WTC11 (cell line): ENCODE results near the gene JADE2. TPM values are rescaled to one million over a fixed set of nuclear protein-coding genes. Genes with fewer than 3 reads are reported as not detected.

Experiments
- ATAC-seq: fragments of 200-7000 bp; cut with Tn5 transposase; 2 replicates; pipeline ENCODE4 v1.10.0; 2021; ENCODE audit warnings: mild to moderate bottlenecking, moderate library complexity
- CTCF ChIA-PET: fragments of 300-600 bp; sonication (Branson Sonifier 250); formaldehyde crosslinking; loops from one replicate; lab custom pipeline; 2021; ENCODE audit warnings: antibody characterized with exemption; lab: Charles Lee
- POLR2A ChIA-PET: fragments of 350-600 bp; sonication (Branson Sonifier 250); formaldehyde crosslinking; loops from one replicate; lab custom pipeline; 2021; ENCODE audit warnings: antibody characterized with exemption; lab: Charles Lee
- DNase-seq: peaks from one replicate; pipeline ENCODE4 v3.0.0; 2021; ENCODE audit warnings: low spot score
- H3K27ac Mint-ChIP-seq: 2 replicates; pipeline ENCODE4 v1.8.0; 2021; ENCODE audit warnings: mixed read lengths
- H3K27me3 Mint-ChIP-seq: 2 replicates; pipeline ENCODE4 v1.8.0; 2021; ENCODE audit warnings: low read depth, mild to moderate bottlenecking, moderate library complexity, mixed read lengths
- H3K36me3 Mint-ChIP-seq: 2 replicates; pipeline ENCODE4 v1.8.0; 2021; ENCODE audit warnings: mixed read lengths
- H3K4me1 Mint-ChIP-seq: 2 replicates; pipeline ENCODE4 v1.8.0; 2022; ENCODE audit warnings: mixed read lengths
- H3K4me3 Mint-ChIP-seq: 2 replicates; pipeline ENCODE4 v1.8.0; 2021; ENCODE audit warnings: mild to moderate bottlenecking, moderate library complexity, mixed read lengths
- H3K9me3 Mint-ChIP-seq: 2 replicates; pipeline ENCODE4 v1.8.0; 2021; ENCODE audit warnings: mixed read lengths
- CREB1 ChIP-seq: sonication (generic); formaldehyde crosslinking; IDR thresholded peaks from 2 replicates; pipeline ENCODE4 v1.8.0; 2023; ENCODE audit warnings: mild to moderate bottlenecking, missing genetic modification reagents
- E2F5 ChIP-seq: sonication (generic); formaldehyde crosslinking; IDR thresholded peaks from 2 replicates; pipeline ENCODE4 v1.8.1; 2022; ENCODE audit warnings: mild to moderate bottlenecking, moderate library complexity, missing genetic modification reagents
- ELF4 ChIP-seq: sonication (generic); formaldehyde crosslinking; IDR thresholded peaks from 2 replicates; pipeline ENCODE4 v1.8.1; 2022; ENCODE audit warnings: low read depth, mild to moderate bottlenecking, moderate library complexity, missing genetic modification reagents
- ERG ChIP-seq: fragments of 250-450 bp; sonication (Bioruptor Pico); IDR thresholded peaks from 2 replicates; pipeline ENCODE4 v1.8.0; 2021; ENCODE audit warnings: mild to moderate bottlenecking
- GTF2I ChIP-seq: fragments of 250-450 bp; sonication (Bioruptor Pico); conservative IDR thresholded peaks from 2 replicates; pipeline ENCODE4 v1.4.0; 2021; ENCODE audit warnings: mild to moderate bottlenecking
- HMGA2 ChIP-seq: fragments of 250-450 bp; sonication (Bioruptor Pico); IDR thresholded peaks from 2 replicates; pipeline ENCODE4 v1.4.0; 2021; ENCODE audit warnings: mild to moderate bottlenecking, moderate library complexity
- IRF2 ChIP-seq: sonication (generic); formaldehyde crosslinking; IDR thresholded peaks from 2 replicates; pipeline ENCODE4 v1.8.0; 2022; ENCODE audit warnings: low read depth, missing genetic modification reagents, borderline replicate concordance
- JUN ChIP-seq: sonication (generic); formaldehyde crosslinking; IDR thresholded peaks from 2 replicates; pipeline ENCODE4 v1.8.0; 2023; ENCODE audit warnings: mild to moderate bottlenecking, missing genetic modification reagents
- KAT7 ChIP-seq: sonication (generic); formaldehyde crosslinking; IDR thresholded peaks from 2 replicates; pipeline ENCODE4 v1.8.1; 2023; ENCODE audit warnings: missing genetic modification reagents, mild to moderate bottlenecking, borderline replicate concordance
- MYBL2 ChIP-seq: sonication (generic); formaldehyde crosslinking; IDR thresholded peaks from 2 replicates; pipeline ENCODE4 v1.8.1; 2023; ENCODE audit warnings: mild to moderate bottlenecking, moderate library complexity, missing genetic modification reagents
- NR3C1 ChIP-seq: sonication (generic); formaldehyde crosslinking; conservative IDR thresholded peaks from 2 replicates; pipeline ENCODE4 v1.8.1; 2023; ENCODE audit warnings: low read depth, mild to moderate bottlenecking, missing genetic modification reagents
- SOX15 ChIP-seq: fragments of 250-450 bp; sonication (Bioruptor Pico); IDR thresholded peaks from 2 replicates; pipeline ENCODE4 v1.9.0; 2021; ENCODE audit warnings: mild to moderate bottlenecking
- TP53 ChIP-seq: sonication (generic); formaldehyde crosslinking; IDR thresholded peaks from 2 replicates; pipeline ENCODE4 v1.8.1; 2023; ENCODE audit warnings: mild to moderate bottlenecking, missing genetic modification reagents
- ZNF121 ChIP-seq: sonication (generic); formaldehyde crosslinking; IDR thresholded peaks from 2 replicates; pipeline ENCODE4 v1.8.0; 2023; ENCODE audit warnings: missing genetic modification reagents
- ZNF232 ChIP-seq: sonication (generic); formaldehyde crosslinking; IDR thresholded peaks from 2 replicates; pipeline ENCODE4 v1.8.0; 2022; ENCODE audit warnings: mild to moderate bottlenecking, missing genetic modification reagents
- ZNF263 ChIP-seq: sonication (generic); formaldehyde crosslinking; IDR thresholded peaks from 2 replicates; pipeline ENCODE4 v1.8.1; 2022; ENCODE audit warnings: low read depth, mild to moderate bottlenecking, moderate library complexity, missing genetic modification reagents
- ZNF317 ChIP-seq: sonication (generic); formaldehyde crosslinking; IDR thresholded peaks from 2 replicates; pipeline ENCODE4 v1.8.1; 2023; ENCODE audit warnings: low read depth, mild to moderate bottlenecking, moderate library complexity, missing genetic modification reagents, borderline replicate concordance
- ZNF396 ChIP-seq: fragments of 250-450 bp; sonication (Bioruptor Pico); IDR thresholded peaks from 2 replicates; pipeline ENCODE4 v1.8.0; 2021; ENCODE audit warnings: mild to moderate bottlenecking, moderate library complexity, borderline replicate concordance
- ZNF425 ChIP-seq: fragments of 250-450 bp; sonication (Bioruptor Pico); conservative IDR thresholded peaks from 2 replicates; pipeline ENCODE4 v1.9.0; 2021; ENCODE audit warnings: mild to moderate bottlenecking
- ZNF512 ChIP-seq: sonication (generic); formaldehyde crosslinking; IDR thresholded peaks from 2 replicates; pipeline ENCODE4 v1.8.1; 2022; ENCODE audit warnings: missing genetic modification reagents, borderline replicate concordance
- total RNA-seq: library from RNA; stranded (reverse); gene quantifications from 3 replicates; pipeline ENCODE4 v1.2.3, GENCODE V29; 2021
- TF ChIP-seq, protein P1 (sequence below): fragments of 250-450 bp; sonication (Bioruptor Pico); IDR thresholded peaks from 2 replicates; pipeline ENCODE4 v1.9.0; 2021; ENCODE audit warnings: moderate library complexity, mild to moderate bottlenecking, inconsistent platforms, borderline replicate concordance
- TF ChIP-seq, protein P2 (sequence below): sonication (generic); formaldehyde crosslinking; IDR thresholded peaks from 2 replicates; pipeline ENCODE4 v1.8.0; 2023; ENCODE audit warnings: missing genetic modification reagents
- TF ChIP-seq, protein P3 (sequence below): sonication (generic); formaldehyde crosslinking; IDR thresholded peaks from 2 replicates; pipeline ENCODE4 v1.8.0; 2022; ENCODE audit warnings: mild to moderate bottlenecking, missing genetic modification reagents

Gene JADE2
- total RNA-seq, 1 experiment from 2014 or later: 40.8 TPM

- TF ChIP-seq, protein P1, sequence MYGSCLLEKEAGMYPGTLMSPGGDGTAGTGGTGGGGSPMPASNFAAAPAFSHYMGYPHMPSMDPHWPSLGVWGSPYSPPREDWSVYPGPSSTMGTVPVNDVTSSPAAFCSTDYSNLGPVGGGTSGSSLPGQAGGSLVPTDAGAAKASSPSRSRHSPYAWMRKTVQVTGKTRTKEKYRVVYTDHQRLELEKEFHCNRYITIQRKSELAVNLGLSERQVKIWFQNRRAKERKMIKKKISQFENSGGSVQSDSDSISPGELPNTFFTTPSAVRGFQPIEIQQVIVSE (CRISPR knock-in tag): no peak
- no peak for TF ChIP-seq ZNF512
- TF ChIP-seq CREB1 (CRISPR knock-in tag): no peak
- no peak for TF ChIP-seq ZNF396 (CRISPR knock-in tag)
- no peak for TF ChIP-seq ZNF232 (CRISPR knock-in tag)
- no peak for TF ChIP-seq ERG (CRISPR knock-in tag)
- TF ChIP-seq ZNF263: no peak
- TF ChIP-seq TP53 (CRISPR knock-in tag): no peak
Measured at GRCh38 chr5:134490925-134491271, 34.6 kb upstream of the JADE2 start (continued).

DNA sequence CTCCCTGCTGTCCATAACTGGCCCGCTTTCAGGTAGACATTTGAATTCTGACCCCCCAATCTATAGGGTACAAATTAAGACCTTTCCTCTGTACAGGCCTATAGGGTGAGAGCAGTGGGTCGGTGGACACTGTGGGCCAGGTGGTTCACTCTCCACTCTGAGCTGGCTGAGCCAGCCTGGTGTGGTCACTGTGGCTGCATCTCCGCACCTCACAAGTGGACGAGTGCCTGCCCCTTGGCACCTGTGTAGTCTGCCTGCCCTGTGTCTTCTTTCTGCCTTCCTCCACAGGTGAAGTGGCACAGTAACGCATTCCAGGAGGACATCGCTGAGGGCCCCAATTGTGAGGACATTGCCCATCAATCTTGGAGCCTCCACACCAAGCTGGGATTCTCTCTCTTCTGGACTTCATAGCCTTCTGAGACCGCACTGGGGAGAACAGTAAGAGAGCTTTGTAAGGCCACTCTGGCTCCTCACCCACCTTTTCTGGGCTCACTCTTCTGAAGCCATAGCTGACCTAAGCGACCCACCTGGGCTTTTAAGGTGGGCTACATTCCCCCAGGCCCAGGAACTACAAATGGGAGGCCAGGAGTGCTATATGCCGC is 33.5 kb upstream of the JADE2 start:
- Mint-ChIP-seq H3K27me3 (no peaks in the 10 kb centered on the region), H3K4me1 (no peaks in the 10 kb centered on the region), H3K4me3 (no peak overlapping the region), H3K36me3 (no peaks in the 10 kb centered on the region), H3K27ac (no peak overlapping the region), H3K9me3 (no peaks in the 10 kb centered on the region)
- DNase-seq: peak; percentile 5
- CTCF ChIA-PET: no interaction called here
- TF ChIP-seq KAT7 (CRISPR knock-in tag) (no peak), ZNF121 (no peak), MYBL2 (no peak), GTF2I (CRISPR knock-in tag) (no peak), SOX15 (CRISPR knock-in tag) (no peak), NR3C1 (CRISPR knock-in tag) (no peak), ZNF425 (CRISPR knock-in tag) (no peak)
- TF ChIP-seq, protein P2, sequence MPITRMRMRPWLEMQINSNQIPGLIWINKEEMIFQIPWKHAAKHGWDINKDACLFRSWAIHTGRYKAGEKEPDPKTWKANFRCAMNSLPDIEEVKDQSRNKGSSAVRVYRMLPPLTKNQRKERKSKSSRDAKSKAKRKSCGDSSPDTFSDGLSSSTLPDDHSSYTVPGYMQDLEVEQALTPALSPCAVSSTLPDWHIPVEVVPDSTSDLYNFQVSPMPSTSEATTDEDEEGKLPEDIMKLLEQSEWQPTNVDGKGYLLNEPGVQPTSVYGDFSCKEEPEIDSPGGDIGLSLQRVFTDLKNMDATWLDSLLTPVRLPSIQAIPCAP (CRISPR knock-in tag): no peak
- POLR2A ChIA-PET: interaction anchor here (0.5 kb wide), 1 partner anchor 108 kb away, joined by 6 read pairs; no protein-coding TSS in a partner anchor
- no peak for ATAC-seq

DNA sequence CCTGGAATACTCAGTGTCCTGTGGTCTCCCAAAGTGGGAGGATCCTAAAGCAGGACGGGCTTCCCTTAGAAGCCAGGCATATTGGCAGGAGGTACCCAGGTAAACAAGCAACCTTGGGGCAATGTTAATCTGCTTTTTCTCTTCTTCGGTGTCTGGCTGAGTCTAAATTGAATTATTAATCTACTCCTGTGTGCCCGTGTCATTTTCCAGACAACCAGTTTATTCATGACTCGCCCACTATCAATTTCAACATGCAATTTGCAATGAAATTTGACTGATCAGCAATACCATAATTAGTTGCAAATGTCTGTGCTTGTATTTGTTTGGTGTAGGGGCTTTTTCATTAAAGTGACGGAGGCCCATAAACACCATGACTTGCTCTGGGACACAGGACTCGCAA is 32.9 kb upstream of the JADE2 start:
- Mint-ChIP-seq H3K27me3 (no peaks in the 10 kb centered on the region), H3K36me3 (no peaks in the 10 kb centered on the region), H3K27ac (no peak overlapping the region), H3K4me1 (no peaks in the 10 kb centered on the region), H3K4me3 (no peak overlapping the region), H3K9me3 (no peaks in the 10 kb centered on the region)
- ATAC-seq (no peak), DNase-seq (no peak)
- ChIA-PET CTCF (no interaction called here), POLR2A (no interaction called here)
- TF ChIP-seq ZNF317 (CRISPR knock-in tag) (no peak), ELF4 (CRISPR knock-in tag) (no peak), ZNF425 (CRISPR knock-in tag) (no peak), E2F5 (CRISPR knock-in tag) (no peak), JUN (CRISPR knock-in tag) (no peak), IRF2 (CRISPR knock-in tag) (no peak), HMGA2 (no peak)
- TF ChIP-seq, protein P3, sequence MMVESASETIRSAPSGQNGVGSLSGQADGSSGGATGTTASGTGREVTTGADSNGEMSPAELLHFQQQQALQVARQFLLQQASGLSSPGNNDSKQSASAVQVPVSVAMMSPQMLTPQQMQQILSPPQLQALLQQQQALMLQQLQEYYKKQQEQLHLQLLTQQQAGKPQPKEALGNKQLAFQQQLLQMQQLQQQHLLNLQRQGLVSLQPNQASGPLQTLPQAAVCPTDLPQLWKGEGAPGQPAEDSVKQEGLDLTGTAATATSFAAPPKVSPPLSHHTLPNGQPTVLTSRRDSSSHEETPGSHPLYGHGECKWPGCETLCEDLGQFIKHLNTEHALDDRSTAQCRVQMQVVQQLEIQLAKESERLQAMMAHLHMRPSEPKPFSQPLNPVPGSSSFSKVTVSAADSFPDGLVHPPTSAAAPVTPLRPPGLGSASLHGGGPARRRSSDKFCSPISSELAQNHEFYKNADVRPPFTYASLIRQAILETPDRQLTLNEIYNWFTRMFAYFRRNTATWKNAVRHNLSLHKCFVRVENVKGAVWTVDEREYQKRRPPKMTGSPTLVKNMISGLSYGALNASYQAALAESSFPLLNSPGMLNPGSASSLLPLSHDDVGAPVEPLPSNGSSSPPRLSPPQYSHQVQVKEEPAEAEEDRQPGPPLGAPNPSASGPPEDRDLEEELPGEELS: no peak
